Dedifferentiated amniotic fluid mesenchymal stem cell (primary cell): ENCODE data around the gene SLC38A9.
"Not testable (repeated sequence)": the region's sequence is repeated elsewhere in the genome, so short reads cannot be mapped to it uniquely, and the experiment has no call there.

Source experiments
- DNase-seq: peaks from one replicate; pipeline ENCODE4 v3.0.0-alpha.2; 2016; ENCODE audit errors: extremely low spot score

Gene SLC38A9

DNA sequence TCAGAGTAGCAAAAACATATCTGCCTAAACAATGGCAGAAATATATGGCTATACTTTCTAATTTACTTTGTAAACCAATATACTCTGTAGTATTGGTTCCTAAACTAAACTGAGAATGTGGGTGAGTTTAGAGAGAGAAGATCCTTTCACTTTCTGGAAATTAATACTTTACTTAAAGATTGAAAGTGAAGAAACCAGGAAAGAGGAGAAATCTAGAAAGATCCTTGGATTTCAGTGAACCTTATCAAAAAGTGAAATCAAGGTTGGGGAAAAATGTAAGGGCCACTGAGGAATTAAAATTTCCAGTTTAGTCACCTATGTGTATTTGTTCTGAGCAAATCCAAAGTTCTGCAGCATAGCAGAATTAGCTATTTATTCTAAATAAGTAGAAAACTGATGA lies 5.9 kb downstream of the SLC38A9 start:
- no peak for DNase-seq

DNA sequence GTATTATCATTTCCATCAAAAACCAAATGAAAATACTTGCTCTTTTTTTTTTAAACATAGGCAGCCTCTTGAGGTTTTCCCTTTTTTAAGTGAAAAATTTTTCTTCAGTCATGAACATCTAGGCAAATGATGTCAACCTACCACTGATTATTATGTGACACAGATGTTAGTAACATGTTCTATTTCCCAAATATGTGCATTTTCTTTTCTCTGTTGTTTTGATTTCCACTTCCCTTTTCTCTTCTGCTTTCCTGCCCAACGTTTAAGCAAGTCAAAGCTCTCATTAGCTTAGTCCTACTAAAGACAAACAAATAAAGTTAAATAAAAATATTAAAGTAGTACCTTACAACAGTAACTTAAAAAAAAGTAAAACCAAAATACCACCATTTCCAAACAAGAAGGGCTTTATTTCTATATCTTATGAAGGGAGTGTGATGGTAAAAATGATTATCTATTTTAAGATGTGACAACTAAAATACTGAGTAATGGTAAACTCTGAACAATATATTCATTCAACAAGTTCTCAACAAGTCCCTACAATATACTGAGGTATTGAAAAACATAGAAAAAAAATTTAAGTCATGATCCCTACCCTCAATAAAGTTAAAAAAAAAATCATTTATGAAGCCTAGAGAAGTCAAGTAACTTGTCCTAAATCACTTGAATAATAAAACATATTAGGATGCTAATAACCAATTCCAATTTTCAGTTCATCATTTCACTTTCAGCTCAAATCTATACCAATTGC lies 9.4 kb downstream of the SLC38A9 start:
- DNase-seq: no peak

DNA sequence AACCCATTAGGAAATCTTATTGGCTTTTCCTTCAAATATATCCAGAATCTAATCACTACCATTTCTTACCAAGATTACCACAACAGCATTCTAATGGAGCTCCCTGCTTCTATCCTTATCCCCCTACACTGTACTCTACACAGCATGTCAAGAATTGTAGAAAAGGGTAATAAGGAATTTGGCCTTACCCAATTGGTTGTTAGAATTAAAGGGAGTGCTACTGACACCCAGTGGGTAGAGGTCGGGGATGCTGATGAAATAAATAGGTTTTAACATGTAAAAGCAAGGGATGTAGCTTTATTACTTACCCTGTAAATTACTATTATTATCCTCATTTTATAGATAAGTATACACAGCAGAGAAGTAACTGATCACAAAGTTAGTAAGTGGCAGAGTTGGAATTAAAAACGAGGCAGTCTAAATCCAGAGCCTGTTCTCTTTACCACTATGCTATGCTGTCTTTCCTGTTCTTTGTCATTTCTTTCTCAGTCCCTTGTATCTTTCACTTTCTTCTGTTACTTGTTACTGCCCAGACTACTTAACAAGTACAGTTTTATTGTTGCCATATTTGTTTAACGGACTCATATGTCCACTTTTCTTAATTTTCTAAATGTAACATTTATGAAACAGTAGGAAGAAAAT lies 10.5 kb downstream of the SLC38A9 start:
- no peak for DNase-seq

DNA sequence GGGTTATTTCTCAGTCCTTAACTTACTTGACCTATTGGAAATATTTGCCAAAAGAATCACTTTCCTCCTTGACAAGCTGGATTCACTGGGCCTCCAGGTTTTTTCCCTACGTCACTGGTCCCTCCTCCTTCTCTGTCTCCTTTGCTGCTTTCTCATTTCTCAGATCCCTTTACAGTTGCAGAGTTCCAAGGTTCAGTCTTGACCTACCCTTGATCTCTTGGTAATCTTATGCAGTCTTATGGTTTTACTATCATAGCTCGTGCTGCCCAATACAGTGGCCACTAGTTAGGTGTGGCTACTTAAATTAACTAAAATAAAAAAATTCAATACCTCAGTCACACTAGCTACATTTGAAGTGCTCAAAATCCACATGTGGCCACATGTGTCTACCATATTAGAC lies 11.4 kb downstream of the SLC38A9 start:
- no peak for DNase-seq

DNA sequence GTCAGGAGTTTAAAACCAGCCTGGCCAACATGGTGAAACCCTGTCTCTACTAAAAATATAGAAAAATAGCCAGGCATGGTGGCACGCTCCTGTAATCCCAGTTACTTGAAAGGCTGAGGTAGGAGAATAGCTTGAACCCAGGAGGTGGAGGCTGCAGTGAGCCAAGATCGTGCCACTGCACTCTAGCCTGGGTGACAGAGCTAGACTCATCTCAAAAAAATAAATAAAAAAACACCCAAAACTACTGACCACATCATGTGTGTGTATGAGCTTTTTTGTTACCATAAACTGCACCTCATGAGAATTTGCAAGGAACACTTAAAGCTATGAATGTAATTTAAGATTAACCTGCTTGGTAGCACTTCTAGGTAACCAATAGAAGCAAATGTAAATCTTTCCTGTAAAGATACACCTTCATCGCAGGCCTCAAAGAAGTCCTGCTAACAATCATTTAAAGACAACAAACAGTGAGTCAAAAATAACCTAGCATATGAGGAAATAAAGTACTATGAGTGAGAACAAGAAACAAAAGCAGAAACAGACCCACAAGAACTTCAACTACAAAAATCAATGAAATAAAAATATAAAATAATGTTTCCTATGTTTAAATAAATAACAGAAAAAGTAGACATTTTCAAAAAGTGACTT lies 13.0 kb downstream of the SLC38A9 start:
- no peak for DNase-seq

DNA sequence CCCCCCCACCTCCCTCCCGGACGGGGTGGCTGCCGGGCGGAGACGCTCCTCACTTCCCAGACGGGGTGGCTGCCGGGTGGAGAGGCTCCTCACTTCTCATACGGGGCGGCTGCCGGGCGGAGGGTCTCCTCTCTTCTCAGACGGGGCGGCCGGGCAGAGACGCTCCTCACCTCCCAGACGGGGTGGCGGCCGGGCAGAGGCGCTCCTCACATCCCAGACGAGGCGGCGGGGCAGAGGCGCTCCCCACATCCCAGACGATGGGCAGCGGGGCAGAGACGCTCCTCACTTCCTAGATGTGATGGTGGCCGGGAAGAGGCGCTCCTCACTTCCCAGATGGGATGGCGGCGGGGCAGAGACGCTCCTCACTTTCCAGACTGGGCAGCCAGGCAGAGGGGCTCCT lies 15.4 kb downstream of the SLC38A9 start:
- not testable (repeated sequence) for DNase-seq

DNA sequence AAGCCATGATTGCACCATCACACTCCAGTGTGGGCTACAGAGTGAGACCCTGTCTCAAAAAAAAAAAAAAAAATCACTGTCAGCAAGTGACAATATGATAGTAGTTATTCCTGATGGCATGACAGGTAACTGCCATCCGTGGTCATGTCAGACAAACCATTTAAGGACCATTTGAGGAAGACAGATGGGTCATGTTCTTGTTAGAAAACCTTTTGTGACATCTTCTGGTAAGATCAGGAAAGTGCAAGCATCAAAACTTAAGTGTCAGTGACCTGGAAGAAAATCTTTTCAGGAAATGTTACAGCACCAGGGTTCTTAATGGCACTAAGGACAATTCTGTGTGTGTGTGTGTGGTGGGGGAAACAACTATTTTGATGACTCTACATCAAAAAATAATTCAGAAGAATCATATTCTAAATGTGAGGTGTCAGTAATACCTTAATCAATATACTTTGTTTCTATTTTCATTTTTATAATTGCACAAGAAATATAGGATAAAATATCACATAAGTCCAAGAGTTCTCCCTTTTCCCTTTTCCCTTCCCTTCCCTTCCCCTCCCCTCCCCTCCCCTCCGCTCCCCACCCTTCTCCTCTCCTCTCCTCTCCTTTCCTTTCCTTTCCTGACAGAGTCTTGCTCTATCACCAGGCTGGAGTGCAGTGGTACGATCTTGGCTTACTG lies 17.8 kb downstream of the SLC38A9 start:
- no peak for DNase-seq

DNA sequence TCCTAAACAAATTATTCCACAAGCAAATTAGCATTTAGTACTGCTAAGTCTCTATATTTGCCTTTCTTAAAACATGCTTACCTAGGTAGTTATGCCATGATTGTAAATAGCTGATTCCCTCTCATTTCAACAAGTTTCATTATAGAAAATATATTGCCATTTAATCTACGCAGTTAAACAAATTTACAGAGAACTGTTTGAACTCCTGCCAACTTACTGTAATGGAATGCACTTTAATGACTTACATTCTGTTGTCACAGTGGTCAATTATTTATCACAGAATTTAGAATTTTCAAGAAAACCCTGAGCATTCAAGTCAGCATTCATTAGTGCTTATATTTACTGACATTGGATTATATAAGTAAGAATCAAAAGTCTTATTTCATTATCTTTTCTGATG lies 19.6 kb downstream of the SLC38A9 start:
- no peak for DNase-seq

DNA sequence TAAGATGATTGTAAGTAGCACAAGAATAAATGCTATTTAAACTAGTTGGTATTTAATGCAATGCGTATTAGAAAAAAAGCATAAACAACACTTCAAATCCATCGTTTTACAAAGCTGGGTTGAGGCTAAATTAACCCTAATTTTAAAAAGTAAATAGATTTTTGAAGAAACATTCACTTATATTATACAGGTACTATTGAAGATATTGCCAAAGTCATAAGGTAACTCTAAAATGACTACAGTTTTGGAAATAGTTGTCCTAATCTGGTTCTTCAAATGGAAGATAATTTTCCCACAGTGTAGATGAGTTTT lies 20.1 kb downstream of the SLC38A9 start:
- no peak for DNase-seq

DNA sequence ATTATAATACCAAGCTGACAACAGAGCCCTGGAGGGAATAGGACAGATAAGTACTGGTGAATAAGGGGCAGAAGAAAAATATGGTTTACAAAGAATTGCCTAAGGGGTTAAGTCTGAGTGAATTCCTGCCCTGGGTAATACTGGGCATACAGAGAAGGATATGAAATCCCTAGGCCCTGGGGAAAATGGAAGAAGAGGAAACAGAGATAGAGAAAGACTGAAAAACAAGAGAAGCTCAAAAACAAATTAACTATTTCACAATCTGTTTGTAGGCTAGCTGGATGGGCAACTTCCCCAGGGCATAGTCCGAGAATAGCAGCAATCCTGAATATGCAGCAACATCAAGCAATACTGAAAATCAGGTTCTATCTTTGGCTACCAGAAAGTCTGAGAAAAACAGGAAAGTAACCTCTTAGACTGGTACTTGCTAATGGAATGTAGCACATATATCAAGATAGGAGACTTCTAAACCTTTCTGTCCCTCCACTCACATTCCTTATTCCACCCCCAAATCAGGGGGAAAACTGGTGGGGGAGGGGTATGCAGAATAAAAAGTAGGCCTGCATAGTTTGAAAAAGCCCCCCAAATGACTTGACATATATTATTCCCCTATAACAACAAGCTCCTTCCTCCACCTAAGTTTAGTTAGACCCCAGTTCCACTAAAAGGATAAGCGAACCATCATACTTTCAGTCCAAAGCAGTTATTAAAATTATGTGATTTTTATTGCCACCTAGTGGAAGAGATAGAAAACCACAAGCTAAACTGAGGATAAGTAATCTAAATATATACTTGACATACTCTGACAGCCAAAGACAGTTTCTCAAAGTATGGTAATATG lies 20.6 kb downstream of the SLC38A9 start:
- peak; percentile 72 for DNase-seq

DNA sequence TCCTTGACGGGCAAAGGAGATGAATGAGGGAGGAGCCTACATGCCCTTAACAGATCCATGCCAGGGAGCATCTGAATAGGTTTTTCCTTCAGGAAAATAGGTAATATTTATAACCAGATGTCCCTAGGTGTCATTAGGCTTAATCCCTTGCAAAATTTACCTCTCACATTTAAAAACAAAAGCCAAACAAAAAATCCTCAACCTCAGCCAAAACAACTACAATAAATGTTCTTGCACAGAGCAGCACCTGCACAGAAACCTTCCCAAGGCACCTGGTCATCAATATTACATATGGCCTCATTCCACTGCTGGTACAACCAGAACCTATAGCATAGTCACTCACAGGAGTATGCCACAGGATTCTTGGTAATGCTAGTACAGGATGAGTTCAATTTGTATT lies 30.1 kb downstream of the SLC38A9 start:
- DNase-seq: no peak

DNA sequence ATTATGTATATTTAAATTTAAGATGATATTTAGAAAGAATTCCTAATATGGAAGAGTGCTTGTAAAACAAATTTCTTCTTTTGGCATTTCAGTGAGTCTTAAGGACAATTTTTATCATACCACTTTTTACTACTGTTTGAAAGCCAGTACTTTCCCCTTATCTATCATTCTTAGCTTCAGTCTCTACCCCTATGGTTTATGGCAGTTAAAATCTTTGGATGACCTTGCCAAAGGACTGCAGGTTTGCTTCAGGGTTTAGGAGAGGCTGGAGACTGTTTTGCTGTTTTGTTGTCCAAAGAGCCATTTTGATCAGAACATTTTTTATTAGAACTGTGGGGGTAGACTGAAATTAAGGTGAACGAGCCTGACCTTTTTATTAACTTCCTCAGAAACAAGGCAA lies 30.8 kb downstream of the SLC38A9 start:
- no peak for DNase-seq

DNA sequence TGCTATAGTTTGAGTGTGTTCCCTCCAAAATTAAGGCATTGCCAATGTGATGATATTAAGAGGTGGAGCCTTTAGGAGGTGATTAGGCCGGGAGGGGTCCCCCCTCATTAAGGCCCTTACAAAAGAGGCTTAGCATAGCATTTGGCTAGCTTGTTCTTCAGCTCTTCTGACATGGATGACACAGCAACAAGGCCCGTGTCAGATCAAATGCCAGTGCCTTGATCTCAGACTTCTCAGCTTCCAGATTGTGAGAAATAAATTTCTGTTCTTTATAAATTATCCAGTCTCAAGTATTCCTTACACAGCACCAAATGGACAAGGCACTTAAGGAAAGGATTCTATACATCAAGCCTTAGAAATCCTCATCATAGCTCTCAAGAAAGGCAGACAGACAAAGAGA lies 31.8 kb downstream of the SLC38A9 start:
- DNase-seq: no peak

DNA sequence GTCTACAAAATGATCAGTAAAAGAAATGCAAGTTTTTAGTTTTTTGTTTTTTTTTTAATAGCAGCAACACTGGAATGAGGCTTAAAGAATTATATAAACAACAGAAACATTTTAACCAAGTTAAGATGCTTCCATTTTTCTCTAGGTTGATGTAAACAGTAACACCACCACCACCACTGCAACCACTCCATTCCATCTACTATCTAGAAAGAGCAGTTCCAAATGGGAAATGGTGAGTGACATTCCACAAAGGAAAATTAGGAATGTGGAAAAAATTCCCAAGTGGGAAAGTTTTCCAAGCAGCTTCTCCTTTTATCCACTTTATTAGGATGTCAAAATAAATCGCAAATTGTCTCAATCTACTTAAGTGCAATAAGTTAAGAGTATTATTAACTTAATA lies 32.6 kb downstream of the SLC38A9 start:
- DNase-seq: no peak

DNA sequence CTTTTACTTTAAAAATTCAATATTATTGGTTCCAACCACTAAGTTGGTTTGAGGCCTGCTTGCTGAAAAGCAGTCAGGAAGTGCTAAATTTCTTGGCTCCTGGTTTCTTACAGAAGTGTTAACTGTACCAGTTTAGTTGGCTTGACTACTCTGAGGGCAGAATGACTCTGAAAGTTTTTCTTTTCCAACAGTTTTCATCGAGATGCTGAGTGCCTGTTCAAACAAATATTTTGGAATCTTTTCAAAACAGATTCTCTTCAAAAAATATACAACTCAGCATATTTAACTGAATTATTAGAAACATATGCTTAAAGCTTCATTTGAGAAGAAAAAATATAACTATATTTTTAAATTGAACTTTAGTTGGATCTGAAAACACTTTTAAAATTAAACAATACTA lies 37.0 kb downstream of the SLC38A9 start:
- peak; percentile 48 for DNase-seq

DNA sequence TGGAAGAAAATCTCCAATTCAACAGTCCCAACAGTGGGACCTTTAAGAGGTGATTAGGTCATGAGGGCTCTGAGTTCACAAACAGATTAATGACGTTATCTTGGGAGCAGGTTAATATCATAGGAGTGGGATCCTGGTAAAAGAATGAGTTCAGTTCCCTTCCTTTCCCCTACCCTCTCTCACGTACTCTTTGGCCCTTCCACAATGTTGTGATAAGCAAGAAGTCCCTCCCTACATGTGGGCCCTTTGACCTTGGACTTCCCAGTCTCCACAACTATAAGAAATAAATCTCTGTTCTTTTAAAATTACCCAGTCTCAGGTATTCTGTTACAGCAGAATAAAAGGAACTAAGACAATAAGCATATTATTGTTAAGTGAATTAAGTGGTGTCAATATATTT lies 37.8 kb downstream of the SLC38A9 start:
- no peak for DNase-seq

DNA sequence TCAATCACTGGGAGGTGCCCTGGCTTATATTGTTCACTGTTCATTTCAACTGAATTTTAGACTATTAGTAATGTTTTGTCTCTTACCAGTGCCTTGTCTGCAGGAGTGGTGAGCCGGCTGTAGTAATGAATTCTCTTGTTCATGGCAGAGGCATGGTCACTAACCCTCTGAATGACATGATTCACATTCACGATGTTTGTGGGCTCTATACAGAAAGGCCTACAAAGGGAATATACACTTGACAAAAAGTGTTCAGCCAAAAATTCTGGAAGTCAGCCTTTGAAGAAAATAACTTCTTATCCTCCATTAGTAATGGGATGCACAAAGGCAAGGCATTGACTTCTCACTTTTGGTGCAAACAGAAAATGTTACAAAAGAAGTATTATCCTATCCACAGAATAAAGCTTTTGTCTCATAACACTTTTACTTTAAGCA lies 39.6 kb downstream of the SLC38A9 start:
- no peak for DNase-seq

DNA sequence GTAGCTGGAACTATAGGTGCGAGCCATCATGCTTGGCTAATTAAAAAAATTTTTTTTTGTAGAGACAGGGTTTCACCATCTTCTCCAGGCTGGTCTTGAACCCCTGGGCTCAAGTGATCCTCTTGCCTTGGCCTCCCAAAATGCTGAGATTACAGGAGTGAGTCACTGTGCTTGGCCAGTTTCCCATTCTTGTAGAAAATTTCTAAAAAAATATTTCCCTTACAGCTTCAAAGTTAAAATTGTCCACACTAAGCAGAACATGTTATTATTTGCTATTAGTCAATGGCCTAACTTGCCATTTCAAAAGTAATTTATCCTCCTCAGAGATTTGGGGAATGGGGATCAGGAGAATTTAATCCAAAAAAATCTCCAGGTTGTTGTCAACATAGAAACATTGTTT lies 40.1 kb downstream of the SLC38A9 start:
- DNase-seq: no peak

DNA sequence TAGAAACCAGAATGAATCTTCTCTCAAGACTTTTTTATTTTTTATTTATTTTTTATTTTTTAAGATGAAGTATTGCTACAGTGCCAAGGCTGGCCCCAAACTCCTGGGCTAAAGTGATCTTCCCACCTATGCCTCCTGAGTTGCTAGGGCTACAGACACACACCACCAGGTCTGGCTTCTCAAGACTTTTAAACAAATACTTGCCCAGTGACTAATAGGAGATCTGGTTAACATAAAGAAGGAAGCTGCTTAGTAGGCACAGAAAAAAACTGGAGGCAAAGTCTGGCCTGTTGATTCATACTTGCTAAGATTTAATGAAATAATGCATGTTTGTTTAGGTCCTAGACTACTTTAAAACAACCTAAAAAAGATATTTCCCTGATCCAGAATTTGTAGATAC lies 43.8 kb downstream of the SLC38A9 start:
- DNase-seq: peak; percentile 69

DNA sequence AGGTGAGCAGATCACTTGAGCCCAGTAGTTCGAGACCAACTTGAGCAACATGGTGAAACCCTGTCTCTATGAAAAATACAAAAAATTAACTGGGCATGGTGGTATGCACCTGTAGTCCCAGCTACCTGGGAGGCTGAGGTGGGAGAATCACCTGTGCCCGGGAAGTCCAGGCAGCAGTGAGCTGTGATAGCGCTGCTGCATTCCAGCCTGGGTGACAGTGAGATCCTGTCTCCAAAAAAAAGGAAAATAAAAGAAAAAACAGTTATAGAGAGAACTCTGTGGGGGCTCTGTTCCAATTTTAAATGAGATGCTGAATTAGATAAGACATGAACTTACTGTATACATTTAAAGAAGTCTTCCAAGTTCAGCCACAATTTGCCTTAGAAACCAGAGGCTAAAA lies 44.2 kb downstream of the SLC38A9 start:
- DNase-seq: no peak

DNA sequence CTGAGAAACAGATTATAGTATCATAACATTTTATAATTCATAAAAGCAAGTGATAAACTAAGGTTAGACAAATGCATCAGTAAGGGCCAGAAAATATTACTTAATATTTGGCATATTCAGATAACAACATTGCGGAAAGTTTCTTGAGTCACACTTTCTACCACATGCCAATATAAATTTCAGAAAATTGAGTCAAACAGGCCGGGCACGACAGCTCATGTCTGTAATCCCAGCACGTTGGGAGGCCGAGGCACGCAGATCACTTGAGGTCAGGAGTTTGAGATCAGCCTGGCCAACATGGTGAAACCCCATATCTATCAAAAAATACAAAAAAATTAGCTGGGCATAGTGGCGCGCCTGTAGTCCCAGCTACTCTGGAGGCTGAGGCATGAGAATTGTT lies 47.1 kb downstream of the SLC38A9 start:
- DNase-seq: no peak

DNA sequence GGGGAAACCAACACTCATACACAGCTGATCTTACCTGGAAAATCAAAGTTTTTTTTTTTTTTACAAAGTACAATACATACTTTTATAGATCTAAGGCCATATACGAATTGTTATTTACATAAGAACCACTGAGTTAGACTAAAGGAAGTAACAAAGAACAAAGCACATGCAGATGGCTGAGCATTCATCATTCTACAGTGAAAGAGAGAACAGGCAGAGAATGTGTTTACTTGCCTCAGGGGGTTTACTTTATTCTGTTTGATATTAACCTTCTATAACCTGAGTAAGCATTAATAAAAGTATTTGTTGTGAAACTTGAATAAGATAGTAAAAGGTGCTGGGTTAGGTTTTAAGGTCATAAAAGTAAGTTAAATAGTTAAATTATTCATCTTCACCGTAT lies 54.7 kb downstream of the SLC38A9 start:
- no peak for DNase-seq
